MM.1S (cell line): ENCODE results near the gene SEC16B.

Experiments
- CTCF ChIP-seq: fragments of 300-600 bp; sonication (generic); IDR thresholded peaks from 2 replicates; pipeline ENCODE4 v1.5.1; 2016; ENCODE audit warnings: antibody characterized with exemption, low read length, mixed read lengths
- EZH2 ChIP-seq: fragments of 300-600 bp; sonication (generic); optimal IDR thresholded peaks from 2 replicates; pipeline ENCODE3; 2017; ENCODE audit warnings: low read depth, mild to moderate bottlenecking, antibody characterized with exemption, low read length, mixed read lengths

- TF ChIP-seq CTCF (no peak), EZH2 (no peak)
Observed at GRCh38 chr1:178011465-178011828, 41.6 kb upstream of the SEC16B start.
